ENCODE data around the gene CHMP1B.

- TF ChIP-seq POLR2A (IDR thresholded peaks at IDR 0.05; ENCODE audit: low read depth) (no peak), CTCF (IDR thresholded peaks at IDR 0.05) (no peak), POLR2AphosphoS5 (IDR thresholded peaks at IDR 0.05) (no peak)
Measured at GRCh38 chr18:11874676-11875075, 23.5 kb downstream of the CHMP1B start.

All from esophagus muscularis mucosa (tissue), 3 donors.